GM03348 (cell line): ENCODE results near the gene ASAP3.

ENCODE experiments used
- DNase-seq: peaks from one replicate; pipeline ENCODE4 v3.0.0; 2012; ENCODE audit warnings: low spot score

ASAP3 gene

GRCh38 chr1:23449306-23449705 lies 34.7 kb downstream of the ASAP3 start:
- DNase-seq, result no peak

- no peak for DNase-seq
Measured at GRCh38 chr1:23448846-23449245, 35.1 kb downstream of the ASAP3 start.

GRCh38 chr1:23446661-23447310 lies 37.2 kb downstream of the ASAP3 start:
- DNase-seq, result no peak

- no peak for DNase-seq
Measured at GRCh38 chr1:23444596-23445390, 39.2 kb downstream of the ASAP3 start.

- DNase-seq, result peak; percentile 93
Measured at GRCh38 chr1:23444104-23444533, 39.9 kb downstream of the ASAP3 start.

- DNase-seq, result no peak
Measured at GRCh38 chr1:23442751-23443150, 41.2 kb downstream of the ASAP3 start.

GRCh38 chr1:23441446-23442148 lies 42.4 kb downstream of the ASAP3 start:
- no peak for DNase-seq

GRCh38 chr1:23438545-23438944 lies 45.4 kb downstream of the ASAP3 start:
- DNase-seq, result no peak

- DNase-seq, result no peak
Measured at GRCh38 chr1:23437355-23437664, 46.7 kb downstream of the ASAP3 start.

GRCh38 chr1:23436520-23437354 lies 47.2 kb downstream of the ASAP3 start:
- no peak for DNase-seq

GRCh38 chr1:23434260-23434775 lies 49.7 kb downstream of the ASAP3 start:
- no peak for DNase-seq

GRCh38 chr1:23433122-23433521 lies 50.9 kb downstream of the ASAP3 start:
- DNase-seq, result no peak

GRCh38 chr1:23431431-23431830 lies 52.5 kb downstream of the ASAP3 start:
- DNase-seq, result no peak

- no peak for DNase-seq
Measured at GRCh38 chr1:23430803-23431202, 53.2 kb downstream of the ASAP3 start.

GRCh38 chr1:23428136-23428905 lies 55.7 kb downstream of the ASAP3 start:
- DNase-seq, result no peak

- DNase-seq, result no peak
Measured at GRCh38 chr1:23427550-23427949, 56.4 kb downstream of the ASAP3 start.

- DNase-seq, result no peak
Measured at GRCh38 chr1:23426828-23427227, 57.2 kb downstream of the ASAP3 start.

- no peak for DNase-seq
Measured at GRCh38 chr1:23425193-23425494, 58.8 kb downstream of the ASAP3 start.

GRCh38 chr1:23424293-23425192 lies 59.4 kb downstream of the ASAP3 start, which contains the start of gene TCEA3:
TSS of gene TCEA3 (minus strand) at chr1:23424748. CDS start at chr1:23424633, 115 bp downstream.
- peak; percentile 72 for DNase-seq
